ENCODE results near the gene NRARP. TPM values are rescaled to one million over a fixed set of nuclear protein-coding genes. Genes with fewer than 3 reads are reported as not detected.
"Not testable (repeated sequence)": the region's sequence is repeated elsewhere in the genome, so short reads cannot be mapped to it uniquely, and the experiment has no call there.

The NRARP gene
- total and polyA plus RNA-seq, 8 donors = 1.2 to 323 (median 3.5) TPM

DNA sequence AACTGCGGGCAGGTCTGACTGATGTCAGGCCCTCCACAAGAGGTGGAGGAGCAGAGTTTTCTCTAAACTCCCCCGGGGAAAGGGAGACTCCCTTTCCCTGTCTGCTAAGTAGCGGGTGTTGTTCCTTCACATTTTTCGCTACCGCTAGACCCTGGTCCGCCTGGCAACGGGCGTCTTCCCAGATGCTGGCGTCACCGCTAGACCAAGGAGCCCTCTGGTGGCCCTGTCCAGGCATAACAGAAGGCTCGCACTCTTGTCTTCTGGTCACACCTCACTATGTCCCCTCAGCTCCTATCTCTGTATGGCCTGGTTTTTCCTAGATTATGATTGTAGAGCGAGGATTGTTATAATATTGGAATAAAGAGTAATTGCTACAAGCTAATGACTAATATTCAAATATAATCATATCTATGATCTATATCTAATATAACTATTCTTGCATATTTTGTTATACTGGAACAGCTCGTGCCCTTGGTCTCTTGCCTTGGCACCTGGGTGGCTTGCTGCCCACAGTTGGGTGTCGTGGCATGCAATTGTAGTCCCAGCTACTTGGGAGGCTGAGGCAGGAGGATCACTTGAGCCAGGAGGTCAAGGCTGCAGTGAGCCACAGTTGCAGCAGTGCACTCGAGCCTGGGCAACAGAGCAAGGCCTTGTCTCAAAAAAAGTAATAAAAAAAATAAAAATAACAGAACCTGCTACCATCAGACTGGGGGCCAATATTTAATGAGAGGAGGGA, 39.7 kb downstream of the NRARP start:
- TF ChIP-seq, protein P1, sequence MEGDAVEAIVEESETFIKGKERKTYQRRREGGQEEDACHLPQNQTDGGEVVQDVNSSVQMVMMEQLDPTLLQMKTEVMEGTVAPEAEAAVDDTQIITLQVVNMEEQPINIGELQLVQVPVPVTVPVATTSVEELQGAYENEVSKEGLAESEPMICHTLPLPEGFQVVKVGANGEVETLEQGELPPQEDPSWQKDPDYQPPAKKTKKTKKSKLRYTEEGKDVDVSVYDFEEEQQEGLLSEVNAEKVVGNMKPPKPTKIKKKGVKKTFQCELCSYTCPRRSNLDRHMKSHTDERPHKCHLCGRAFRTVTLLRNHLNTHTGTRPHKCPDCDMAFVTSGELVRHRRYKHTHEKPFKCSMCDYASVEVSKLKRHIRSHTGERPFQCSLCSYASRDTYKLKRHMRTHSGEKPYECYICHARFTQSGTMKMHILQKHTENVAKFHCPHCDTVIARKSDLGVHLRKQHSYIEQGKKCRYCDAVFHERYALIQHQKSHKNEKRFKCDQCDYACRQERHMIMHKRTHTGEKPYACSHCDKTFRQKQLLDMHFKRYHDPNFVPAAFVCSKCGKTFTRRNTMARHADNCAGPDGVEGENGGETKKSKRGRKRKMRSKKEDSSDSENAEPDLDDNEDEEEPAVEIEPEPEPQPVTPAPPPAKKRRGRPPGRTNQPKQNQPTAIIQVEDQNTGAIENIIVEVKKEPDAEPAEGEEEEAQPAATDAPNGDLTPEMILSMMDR (IDR thresholded peaks at IDR 0.05) = peak in 5 of 7 experiments; percentile 12 to 56 (median 51)
- H3K27me3 ChIP-seq; intact Hi-C loops (cut with DNase I; ENCODE audit: low total_unique reads); H3K27ac ChIP-seq; H3K4me3 ChIP-seq; H3K9me3 ChIP-seq: not testable (repeated sequence)
- DNase-seq = peak; percentile 50 to 60
- WGBS, 5 donors = 19 to 34% (median 28%) methylated on average over 14 to 15 of the region's 15 CpGs
- Histone ChIP-seq H3K4me1 (peaks cover 0 to 28% (median 13%) of the 10 kb centered on the region in 4 donors), H3K36me3 (peaks cover 32 to 68% (median 62%) of the 10 kb centered on the region in 4 donors)

DNA sequence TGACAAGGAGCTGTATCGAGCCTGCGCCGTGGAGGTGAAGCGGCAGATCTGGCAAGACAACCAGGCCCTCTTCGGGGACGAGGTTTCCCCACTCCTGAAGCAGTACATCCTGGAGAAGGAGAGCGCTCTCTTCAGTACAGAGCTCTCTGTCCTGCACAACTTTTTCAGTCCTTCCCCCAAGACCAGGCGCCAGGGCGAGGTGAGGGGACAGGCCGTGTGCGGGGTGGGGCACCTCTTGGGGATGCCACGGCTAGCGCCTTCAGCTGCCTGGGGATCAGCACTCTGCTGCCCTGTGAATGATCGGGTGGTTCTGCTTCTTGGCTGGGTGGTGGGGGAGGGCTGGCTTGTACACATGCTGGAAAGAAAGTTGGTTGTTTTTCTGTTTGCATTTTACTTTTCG, 45.2 kb downstream of the NRARP start:
- 87 to 91% (median 89%) methylated on average over 15 of the region's 15 CpGs for WGBS, 5 donors
- intact Hi-C loops (cut with DNase I; ENCODE audit: low total_unique reads) = no loop called here
- H3K36me3 ChIP-seq = peaks cover 4 to 32% (median 26%) of the 10 kb centered on the region in 4 donors

DNA sequence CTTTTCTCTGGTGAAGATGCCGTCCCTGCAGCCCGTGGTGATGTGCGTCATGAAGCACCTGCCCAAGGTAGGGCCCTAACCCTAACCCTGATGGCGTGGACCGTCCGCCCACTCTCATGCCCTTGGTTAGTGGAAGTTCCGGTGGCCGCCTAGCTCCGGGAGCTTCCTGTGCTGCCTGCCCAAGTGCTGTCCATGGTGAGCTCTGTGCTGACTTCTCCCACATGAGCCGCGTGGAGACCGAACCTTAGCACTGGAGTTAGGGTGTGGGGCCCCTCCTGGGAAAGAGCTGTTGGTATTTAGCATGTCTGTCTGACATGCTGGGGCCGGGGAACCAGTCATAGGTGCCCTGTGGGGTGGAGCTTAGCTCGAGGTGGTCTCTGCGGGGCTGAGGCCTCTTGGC, 45.7 kb downstream of the NRARP start:
- Histone ChIP-seq H3K4me1 (peaks cover 22 to 51% (median 38%) of the 10 kb centered on the region in 4 donors), H3K9me3 (no peaks in the 10 kb centered on the region), H3K4me3 (peak overlapping the region; percentile 94 to 100 (median 98)), H3K27me3 (no peaks in the 10 kb centered on the region), H3K36me3 (peaks cover 4 to 32% (median 26%) of the 10 kb centered on the region in 4 donors), H3K27ac (no peak overlapping the region)
- no peak for TF ChIP-seq POLR2AphosphoS5 (IDR thresholded peaks at IDR 0.05)
- TF ChIP-seq, protein P1 (IDR thresholded peaks at IDR 0.05) = no peak
- no peak for TF ChIP-seq POLR2A (IDR thresholded peaks at IDR 0.05)
- TF ChIP-seq EP300 (IDR thresholded peaks at IDR 0.05) = no peak
- DNase-seq = no peak
- intact Hi-C loops (cut with DNase I; ENCODE audit: low total_unique reads) = no loop called here
- WGBS, 5 donors = 71 to 87% (median 76%) methylated on average over 15 of the region's 15 CpGs

More for the DNA sequence above, 45.2 kb downstream of the NRARP start:
- no peak for TF ChIP-seq POLR2AphosphoS5 (IDR thresholded peaks at IDR 0.05)
- TF ChIP-seq EP300 (IDR thresholded peaks at IDR 0.05) = no peak
- TF ChIP-seq, protein P1 (IDR thresholded peaks at IDR 0.05) = no peak
- TF ChIP-seq POLR2A (IDR thresholded peaks at IDR 0.05) = no peak
- Histone ChIP-seq H3K27me3 (no peaks in the 10 kb centered on the region), H3K4me1 (peaks cover 22 to 54% (median 39%) of the 10 kb centered on the region in 4 donors), H3K27ac (no peak overlapping the region), H3K9me3 (no peaks in the 10 kb centered on the region), H3K4me3 (peak overlapping the region in 2 of 4 donors; percentile 97 to 100)
- no peak for DNase-seq

DNA sequence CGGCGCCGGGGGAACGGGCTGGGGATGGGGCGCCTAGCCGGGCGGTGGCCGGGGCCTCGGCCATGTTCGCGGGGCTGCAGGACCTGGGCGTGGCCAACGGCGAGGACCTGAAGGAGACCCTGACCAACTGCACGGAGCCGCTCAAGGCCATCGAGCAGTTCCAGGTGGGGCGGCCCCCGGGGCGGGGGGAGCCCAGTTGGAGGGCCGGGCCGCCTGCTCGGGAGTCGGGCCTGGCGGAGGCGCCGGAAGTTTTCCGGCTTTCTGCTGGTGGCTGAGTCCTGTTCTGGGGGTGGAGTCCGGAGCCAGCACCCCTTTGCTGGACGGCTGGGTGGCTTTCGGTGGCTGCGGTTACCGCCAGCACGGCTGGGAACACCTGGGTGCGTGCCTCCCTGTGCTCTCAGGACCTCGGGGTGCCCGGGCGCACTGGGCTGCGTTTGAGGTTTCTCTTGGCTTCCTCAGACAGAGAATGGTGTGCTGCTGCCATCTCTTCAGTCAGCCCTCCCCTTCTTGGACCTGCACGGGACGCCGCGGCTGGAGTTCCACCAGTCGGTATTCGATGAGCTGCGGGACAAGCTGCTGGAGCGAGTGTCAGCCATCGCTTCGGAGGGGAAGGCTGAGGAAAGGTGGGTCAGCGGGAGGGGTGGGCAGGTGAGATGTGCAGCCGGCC, 46.5 kb downstream of the NRARP start:
- Histone ChIP-seq H3K36me3 (peaks cover 4 to 32% (median 26%) of the 10 kb centered on the region in 4 donors), H3K4me3 (peak overlapping the region; percentile 94 to 100 (median 98)), H3K27me3 (no peaks in the 10 kb centered on the region), H3K9me3 (no peaks in the 10 kb centered on the region), H3K4me1 (peaks cover 22 to 51% (median 38%) of the 10 kb centered on the region in 4 donors), H3K27ac (peak overlapping the region; percentile 78 to 91 (median 82))
- TF ChIP-seq, protein P1 (IDR thresholded peaks at IDR 0.05) = no peak
- no peak for TF ChIP-seq EP300 (IDR thresholded peaks at IDR 0.05)
- TF ChIP-seq POLR2AphosphoS5 (IDR thresholded peaks at IDR 0.05) = no peak
- TF ChIP-seq POLR2A (IDR thresholded peaks at IDR 0.05) = no peak
- no peak for DNase-seq
- intact Hi-C loops (cut with DNase I; ENCODE audit: low total_unique reads) = no loop called here
- WGBS, 5 donors = 1 to 2% (median 1%) methylated on average over 23 to 51 of the region's 51 CpGs
